MM.1S (cell line): ENCODE measurements around the gene CCDC146.

ENCODE experiments used
- DNase-seq: peaks from one replicate; pipeline ENCODE4 v3.0.0-alpha.2; 2015
- H2AFZ ChIP-seq: fragments of 300-600 bp; sonication (generic); 2 replicates; pipeline ENCODE4 v1.6.0; 2016; ENCODE audit warnings: antibody characterized with exemption, low read length
- H3F3A ChIP-seq: fragments of 300-600 bp; sonication (generic); 2 replicates; pipeline ENCODE4 v1.6.1; 2016; ENCODE audit warnings: mild to moderate bottlenecking, antibody characterized with exemption, low read length, moderate library complexity, mixed read lengths; ENCODE audit not compliant: insufficient read depth
- H3K27ac ChIP-seq: fragments of 300-600 bp; sonication (generic); 2 replicates; pipeline ENCODE4 v1.5.1; 2016; ENCODE audit warnings: mild to moderate bottlenecking, low read length
- H3K27me3 ChIP-seq: fragments of 300-600 bp; sonication (generic); replicated peaks from 2 replicates; pipeline ENCODE4 v1.6.0; 2016; ENCODE audit warnings: low read length; ENCODE audit not compliant: insufficient read depth
- H3K36me3 ChIP-seq: fragments of 300-600 bp; sonication (generic); replicated peaks from 2 replicates; pipeline ENCODE4 v1.6.1; 2016; ENCODE audit warnings: mild to moderate bottlenecking, low read length, mixed read lengths; ENCODE audit not compliant: insufficient read depth
- H3K4me1 ChIP-seq: fragments of 300-600 bp; sonication (generic); 2 replicates; pipeline ENCODE4 v1.6.1; 2016; ENCODE audit warnings: low read length, mixed read lengths
- H3K4me2 ChIP-seq: fragments of 300-600 bp; sonication (generic); 2 replicates; pipeline ENCODE4 v1.6.0; 2016; ENCODE audit warnings: low read depth, low read length
- H3K4me3 ChIP-seq: fragments of 300-600 bp; sonication (generic); 2 replicates; pipeline ENCODE4 v1.5.1; 2016; ENCODE audit warnings: low read length, mixed read lengths
- H3K79me2 ChIP-seq: fragments of 300-600 bp; sonication (generic); 2 replicates; pipeline ENCODE4 v1.6.1; 2016; ENCODE audit warnings: mixed run types, low read length, mixed read lengths
- H3K9ac ChIP-seq: fragments of 300-600 bp; sonication (generic); 2 replicates; pipeline ENCODE4 v1.6.1; 2016; ENCODE audit warnings: low read length, mixed read lengths
- H3K9me2 ChIP-seq: fragments of 300-600 bp; sonication (generic); replicated peaks from 2 replicates; pipeline ENCODE4 v1.6.1; 2016; ENCODE audit warnings: mild to moderate bottlenecking, low read length, mixed read lengths; ENCODE audit not compliant: insufficient read depth
- H3K9me3 ChIP-seq: fragments of 300-600 bp; sonication (generic); replicated peaks from 2 replicates; pipeline ENCODE4 v1.6.1; 2016; ENCODE audit warnings: mild to moderate bottlenecking, low read length, mixed read lengths; ENCODE audit not compliant: insufficient read depth
- H4K20me1 ChIP-seq: fragments of 300-600 bp; sonication (generic); 2 replicates; pipeline ENCODE4 v1.6.1; 2016; ENCODE audit warnings: mild to moderate bottlenecking, low read length, moderate library complexity, mixed read lengths; ENCODE audit not compliant: insufficient read depth
- CTCF ChIP-seq: fragments of 300-600 bp; sonication (generic); IDR thresholded peaks from 2 replicates; pipeline ENCODE4 v1.5.1; 2016; ENCODE audit warnings: antibody characterized with exemption, low read length, mixed read lengths
- EZH2 ChIP-seq: fragments of 300-600 bp; sonication (generic); optimal IDR thresholded peaks from 2 replicates; pipeline ENCODE3; 2017; ENCODE audit warnings: low read depth, mild to moderate bottlenecking, antibody characterized with exemption, low read length, mixed read lengths
- EZH2phosphoT487 ChIP-seq: fragments of 300-600 bp; sonication (generic); IDR thresholded peaks from 2 replicates; pipeline ENCODE4 v1.6.1; 2018; ENCODE audit warnings: antibody characterized with exemption, low read length

The CCDC146 gene

GRCh38 chr7:77238703-77239136, 116.3 kb downstream of the CCDC146 start:
- Histone ChIP-seq H3K4me3 (no peak overlapping the region), H3K79me2 (no peaks in the 10 kb centered on the region), H3K9ac (no peak overlapping the region), H4K20me1 (no peaks in the 10 kb centered on the region), H3K27ac (no peak overlapping the region), H3K9me2 (no peaks in the 10 kb centered on the region), H3K27me3 (no peaks in the 10 kb centered on the region), H3K4me2 (no peak overlapping the region), H3K4me1 (no peaks in the 10 kb centered on the region), H2AFZ (no peak overlapping the region), H3K36me3 (no peaks in the 10 kb centered on the region), H3F3A (no peaks in the 10 kb centered on the region), H3K9me3 (no peaks in the 10 kb centered on the region)
- no peak for DNase-seq
- TF ChIP-seq EZH2: no peak
- TF ChIP-seq CTCF: no peak
- no peak for TF ChIP-seq EZH2phosphoT487

- Histone ChIP-seq H3K36me3 (no peaks in the 10 kb centered on the region), H3K4me1 (no peaks in the 10 kb centered on the region), H3K9me3 (no peaks in the 10 kb centered on the region), H3F3A (no peaks in the 10 kb centered on the region), H3K79me2 (no peaks in the 10 kb centered on the region), H3K4me2 (no peak overlapping the region), H2AFZ (no peak overlapping the region), H3K9me2 (no peaks in the 10 kb centered on the region), H3K9ac (no peak overlapping the region), H3K27ac (no peak overlapping the region), H3K27me3 (no peaks in the 10 kb centered on the region), H3K4me3 (no peak overlapping the region), H4K20me1 (no peaks in the 10 kb centered on the region)
- no peak for TF ChIP-seq CTCF
- no peak for TF ChIP-seq EZH2phosphoT487
- TF ChIP-seq EZH2: no peak
- no peak for DNase-seq
Observed at GRCh38 chr7:77239471-77239870, 117.1 kb downstream of the CCDC146 start.

DNA sequence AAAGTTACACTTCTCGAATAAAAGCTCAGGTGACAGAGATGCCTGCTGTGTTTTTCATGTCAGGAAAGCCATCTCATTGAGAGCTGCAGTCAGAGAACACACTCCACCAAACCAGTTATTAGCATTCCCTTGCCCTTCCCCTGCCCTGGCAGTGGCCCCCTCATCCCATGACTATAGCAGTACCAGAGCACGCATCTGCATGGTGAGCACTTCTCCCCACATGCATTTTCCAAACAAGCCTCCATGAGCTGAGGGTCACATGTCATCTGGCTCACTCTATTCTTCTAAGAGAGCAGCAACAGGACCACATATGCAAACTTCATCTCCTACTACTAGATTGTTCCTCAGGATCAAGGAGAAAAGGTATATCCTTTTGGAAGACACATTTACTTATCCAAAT, 119.7 kb downstream of the CCDC146 start:
- H3K36me3 ChIP-seq: no peaks in the 10 kb centered on the region
- H3K4me3 ChIP-seq: no peak overlapping the region
- H3K27ac ChIP-seq: no peak overlapping the region
- H3K27me3 ChIP-seq: no peaks in the 10 kb centered on the region
- H3K4me2 ChIP-seq: no peak overlapping the region
- DNase-seq: no peak
- no peaks in the 10 kb centered on the region for H3K9me3 ChIP-seq
- H3K9me2 ChIP-seq: no peaks in the 10 kb centered on the region
- H4K20me1 ChIP-seq: no peaks in the 10 kb centered on the region
- no peaks in the 10 kb centered on the region for H3K4me1 ChIP-seq
- H3F3A ChIP-seq: no peaks in the 10 kb centered on the region
- TF ChIP-seq EZH2: no peak
- no peak for TF ChIP-seq EZH2phosphoT487
- no peak for TF ChIP-seq CTCF
- no peak overlapping the region for H2AFZ ChIP-seq
- no peaks in the 10 kb centered on the region for H3K79me2 ChIP-seq
- no peak overlapping the region for H3K9ac ChIP-seq
